RWPE2 (cell line): ENCODE data around the gene PSMD12.
"Not testable (repeated sequence)": the region's sequence is repeated elsewhere in the genome, so short reads cannot be mapped to it uniquely, and the experiment has no call there.

Experiments used
- ATAC-seq: fragments of 200-7000 bp; cut with Tn5 transposase; 3 replicates; pipeline ENCODE4 v1.9.1; 2021; ENCODE audit warnings: low read depth
- DNase-seq: peaks from one replicate; pipeline ENCODE4 v3.0.0-alpha.2; 2020; ENCODE audit warnings: low spot score
- H3K27ac ChIP-seq: fragments of 450-650 bp; 2 replicates; pipeline ENCODE4 v1.5.1; 2017; ENCODE audit warnings: mild to moderate bottlenecking; ENCODE audit not compliant: poor library complexity, severe bottlenecking
- H3K27me3 ChIP-seq: fragments of 250-450 bp; sonication (Bioruptor Pico); 2 replicates; pipeline ENCODE4 v1.5.1; 2021; ENCODE audit warnings: mild to moderate bottlenecking, moderate library complexity; ENCODE audit not compliant: insufficient read depth, poor library complexity, severe bottlenecking
- H3K36me3 ChIP-seq: fragments of 250-450 bp; sonication (Bioruptor Pico); 2 replicates; pipeline ENCODE4 v1.5.1; 2020; ENCODE audit warnings: low read depth, mild to moderate bottlenecking, moderate library complexity
- H3K4me1 ChIP-seq: fragments of 250-450 bp; sonication (Bioruptor Pico); 2 replicates; pipeline ENCODE4 v1.5.1; 2021; ENCODE audit warnings: mild to moderate bottlenecking, moderate library complexity; ENCODE audit not compliant: insufficient read depth, poor library complexity, severe bottlenecking
- H3K4me3 ChIP-seq: fragments of 250-450 bp; sonication (Bioruptor Pico); 2 replicates; pipeline ENCODE4 v1.5.1; 2021; ENCODE audit warnings: mild to moderate bottlenecking, moderate library complexity; ENCODE audit not compliant: severe bottlenecking
- H3K9me3 ChIP-seq: fragments of 250-450 bp; sonication (Bioruptor Pico); 2 replicates; pipeline ENCODE4 v1.5.1; 2021; ENCODE audit warnings: mild to moderate bottlenecking, moderate library complexity; ENCODE audit not compliant: severe bottlenecking
- TF ChIP-seq, protein P1 (sequence below): fragments of 450-650 bp; IDR thresholded peaks from one replicate; pipeline ENCODE4 v1.5.1; 2017; ENCODE audit warnings: mild to moderate bottlenecking, moderate library complexity; ENCODE audit not compliant: poor library complexity, severe bottlenecking

PSMD12 gene

DNA sequence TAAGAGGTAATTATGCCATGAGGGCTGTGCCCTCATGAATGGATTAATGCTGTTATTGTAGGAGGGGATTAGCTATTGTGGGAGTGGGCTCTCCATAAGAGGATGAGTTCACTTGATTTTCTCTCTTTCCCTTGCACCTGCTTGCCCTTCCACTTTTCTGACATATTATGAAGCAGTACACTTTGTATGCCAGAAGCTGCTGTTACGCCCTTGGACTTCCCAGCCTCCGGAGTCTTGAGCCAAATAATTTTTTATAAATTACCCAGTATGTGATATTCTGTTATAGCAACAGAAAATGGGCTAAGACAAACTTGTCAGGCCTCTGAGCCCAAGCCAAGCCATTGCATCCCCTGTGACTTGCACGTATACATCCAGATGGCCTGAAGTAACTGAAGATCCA, 38.4 kb downstream of the PSMD12 start:
- ATAC-seq, result no peak
- no peaks in the 10 kb centered on the region for H3K27me3 ChIP-seq
- H3K4me3 ChIP-seq, result no peak overlapping the region
- H3K4me1 ChIP-seq, result no peaks in the 10 kb centered on the region
- H3K27ac ChIP-seq, result no peak overlapping the region
- TF ChIP-seq, protein P1, sequence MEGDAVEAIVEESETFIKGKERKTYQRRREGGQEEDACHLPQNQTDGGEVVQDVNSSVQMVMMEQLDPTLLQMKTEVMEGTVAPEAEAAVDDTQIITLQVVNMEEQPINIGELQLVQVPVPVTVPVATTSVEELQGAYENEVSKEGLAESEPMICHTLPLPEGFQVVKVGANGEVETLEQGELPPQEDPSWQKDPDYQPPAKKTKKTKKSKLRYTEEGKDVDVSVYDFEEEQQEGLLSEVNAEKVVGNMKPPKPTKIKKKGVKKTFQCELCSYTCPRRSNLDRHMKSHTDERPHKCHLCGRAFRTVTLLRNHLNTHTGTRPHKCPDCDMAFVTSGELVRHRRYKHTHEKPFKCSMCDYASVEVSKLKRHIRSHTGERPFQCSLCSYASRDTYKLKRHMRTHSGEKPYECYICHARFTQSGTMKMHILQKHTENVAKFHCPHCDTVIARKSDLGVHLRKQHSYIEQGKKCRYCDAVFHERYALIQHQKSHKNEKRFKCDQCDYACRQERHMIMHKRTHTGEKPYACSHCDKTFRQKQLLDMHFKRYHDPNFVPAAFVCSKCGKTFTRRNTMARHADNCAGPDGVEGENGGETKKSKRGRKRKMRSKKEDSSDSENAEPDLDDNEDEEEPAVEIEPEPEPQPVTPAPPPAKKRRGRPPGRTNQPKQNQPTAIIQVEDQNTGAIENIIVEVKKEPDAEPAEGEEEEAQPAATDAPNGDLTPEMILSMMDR, result no peak
- H3K36me3 ChIP-seq, result no peaks in the 10 kb centered on the region
- H3K9me3 ChIP-seq, result no peaks in the 10 kb centered on the region
- DNase-seq, result no peak

DNA sequence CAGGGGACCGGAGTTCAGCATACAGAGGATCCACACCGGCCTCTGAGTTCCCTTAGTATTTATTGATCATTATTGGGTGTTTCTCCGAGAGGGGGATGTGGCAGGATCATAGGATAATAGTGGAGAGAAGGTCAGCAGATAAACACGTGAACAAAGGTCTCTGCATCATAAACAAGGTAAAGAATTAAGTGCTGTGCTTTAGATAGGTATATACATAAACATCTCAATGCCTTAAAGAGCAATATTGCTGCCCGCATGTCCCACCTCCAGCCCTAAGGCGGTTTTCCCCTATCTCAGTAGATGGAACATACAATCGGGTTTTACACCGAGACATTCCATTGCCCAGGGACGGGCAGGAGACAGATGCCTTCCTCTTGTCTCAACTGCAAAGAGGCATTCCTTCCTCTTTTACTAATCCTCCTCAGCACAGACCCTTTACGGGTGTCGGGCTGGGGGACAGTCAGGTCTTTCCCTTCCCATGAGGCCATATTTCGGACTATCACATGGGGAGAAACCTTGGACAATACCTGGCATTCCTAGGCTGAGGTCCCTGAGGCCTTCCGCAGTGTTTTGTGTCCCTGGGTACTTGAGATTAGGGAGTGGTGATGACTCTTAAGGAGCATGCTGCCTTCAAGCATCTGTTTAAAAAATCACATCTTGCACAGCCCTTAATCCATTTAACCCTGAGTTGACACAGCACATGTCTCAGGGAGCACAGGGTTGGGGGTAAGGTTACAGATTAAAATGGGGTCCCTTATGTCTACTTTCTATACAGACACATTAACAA, 39.2 kb downstream of the PSMD12 start:
- not testable (repeated sequence) for H3K27ac ChIP-seq, DNase-seq, H3K4me1 ChIP-seq, H3K4me3 ChIP-seq, ATAC-seq, H3K36me3 ChIP-seq, H3K9me3 ChIP-seq, H3K27me3 ChIP-seq

DNA sequence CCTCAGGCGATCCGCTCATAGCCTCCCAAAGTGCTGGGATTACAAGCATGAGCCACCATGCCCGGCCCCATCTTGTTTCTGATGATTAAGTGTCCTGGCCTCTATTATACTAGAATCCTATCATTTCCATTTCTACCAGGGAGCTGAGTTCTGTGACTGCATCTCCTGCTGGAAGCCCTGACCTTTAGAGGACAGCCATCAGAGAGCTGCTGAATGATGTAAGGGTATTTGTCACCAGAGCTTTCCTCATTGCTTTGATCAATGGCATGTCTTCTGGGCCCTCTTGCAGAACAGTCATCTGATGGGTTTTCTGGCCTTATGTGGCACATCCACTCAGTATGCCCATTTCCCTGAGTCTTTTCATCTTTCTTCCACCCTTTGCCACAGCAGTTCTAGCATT, 39.9 kb downstream of the PSMD12 start:
- H3K4me3 ChIP-seq, result no peak overlapping the region
- no peaks in the 10 kb centered on the region for H3K4me1 ChIP-seq
- no peaks in the 10 kb centered on the region for H3K9me3 ChIP-seq
- H3K36me3 ChIP-seq, result no peaks in the 10 kb centered on the region
- H3K27me3 ChIP-seq, result no peaks in the 10 kb centered on the region
- no peak for ATAC-seq
- TF ChIP-seq, protein P1, result no peak
- H3K27ac ChIP-seq, result no peak overlapping the region
- no peak for DNase-seq

DNA sequence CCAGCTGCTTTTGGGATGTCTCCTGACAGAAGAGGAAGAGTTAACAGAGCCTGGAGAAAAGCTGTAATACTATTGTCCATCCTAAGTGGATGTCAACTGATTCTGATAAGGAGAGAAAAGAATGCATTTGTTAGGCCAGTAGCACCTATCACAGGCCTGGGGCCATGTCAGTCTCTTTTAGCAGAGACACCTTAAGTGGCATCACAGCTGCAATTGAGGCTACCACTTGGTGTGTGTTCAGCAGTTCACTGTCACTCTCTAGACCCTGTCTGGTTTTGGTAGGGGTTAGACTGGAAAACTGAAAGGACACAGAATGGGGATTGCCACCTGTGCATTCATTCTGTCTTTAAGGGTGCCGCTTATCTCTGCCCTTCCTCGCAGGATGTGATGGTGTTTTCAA, 42.0 kb downstream of the PSMD12 start:
- no peaks in the 10 kb centered on the region for H3K4me1 ChIP-seq
- H3K36me3 ChIP-seq, result no peaks in the 10 kb centered on the region
- no peaks in the 10 kb centered on the region for H3K9me3 ChIP-seq
- ATAC-seq, result no peak
- TF ChIP-seq, protein P1, result no peak
- no peaks in the 10 kb centered on the region for H3K27me3 ChIP-seq
- H3K27ac ChIP-seq, result no peak overlapping the region
- no peak overlapping the region for H3K4me3 ChIP-seq
- DNase-seq, result no peak

DNA sequence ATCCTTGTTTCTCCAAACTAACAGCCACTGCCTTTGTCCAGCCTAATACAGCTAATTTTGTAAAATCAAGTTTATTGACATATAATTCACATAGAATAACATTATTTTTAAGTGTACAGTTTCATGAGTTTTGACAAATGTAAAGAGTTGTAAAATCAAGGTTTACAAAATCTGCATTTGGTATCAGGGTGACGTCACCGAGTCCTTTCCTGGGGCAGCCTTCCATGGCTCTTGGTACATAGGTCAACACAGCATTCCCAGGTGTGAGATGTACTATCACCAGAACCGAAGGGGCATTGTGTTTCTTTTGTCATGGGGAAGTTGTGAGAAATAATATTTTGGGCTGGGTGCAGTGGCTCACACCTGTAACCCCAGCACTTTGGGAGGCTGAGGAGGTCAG, 42.9 kb downstream of the PSMD12 start:
- Histone ChIP-seq H3K36me3 (no peaks in the 10 kb centered on the region), H3K27ac (no peak overlapping the region), H3K4me1 (no peaks in the 10 kb centered on the region), H3K4me3 (no peak overlapping the region), H3K9me3 (no peaks in the 10 kb centered on the region), H3K27me3 (no peaks in the 10 kb centered on the region)
- TF ChIP-seq, protein P1, result no peak
- ATAC-seq, result no peak
- DNase-seq, result no peak
